Karpas-422 (cell line): Measurements from ENCODE around the gene KMT2D. TPM values are rescaled to one million over a fixed set of nuclear protein-coding genes. Genes with fewer than 3 reads are reported as not detected.

Experiments used
- DNase-seq: peaks from one replicate; pipeline ENCODE4 v3.0.0-alpha.2; 2015
- H2AFZ ChIP-seq: fragments of 200-600 bp; sonication (generic); 2 replicates; pipeline ENCODE4 v1.6.1; 2014; ENCODE audit warnings: antibody characterized with exemption, low read length, mixed read lengths
- H3K27ac ChIP-seq: fragments of 200-600 bp; sonication (generic); 2 replicates; pipeline ENCODE4 v1.5.1; 2014; ENCODE audit warnings: mild to moderate bottlenecking, low read length, moderate library complexity
- H3K27me3 ChIP-seq: fragments of 200-600 bp; sonication (generic); 2 replicates; pipeline ENCODE4 v1.6.1; 2014; ENCODE audit warnings: low read length, mixed read lengths
- H3K36me3 ChIP-seq: fragments of 200-600 bp; sonication (generic); 2 replicates; pipeline ENCODE4 v1.6.1; 2014; ENCODE audit warnings: low read length, mixed read lengths; ENCODE audit not compliant: insufficient read depth
- H3K4me1 ChIP-seq: fragments of 200-600 bp; sonication (generic); 2 replicates; pipeline ENCODE4 v1.6.1; 2014; ENCODE audit warnings: mild to moderate bottlenecking, low read length, mixed read lengths
- H3K4me2 ChIP-seq: fragments of 200-600 bp; sonication (generic); 2 replicates; pipeline ENCODE4 v1.6.1; 2014; ENCODE audit warnings: low read length, low read depth, mild to moderate bottlenecking; ENCODE audit not compliant: poor library complexity, severe bottlenecking
- H3K4me3 ChIP-seq: fragments of 200-600 bp; sonication (generic); 2 replicates; pipeline ENCODE4 v1.5.1; 2014; ENCODE audit warnings: mild to moderate bottlenecking, antibody characterized with exemption, low read length, mixed read lengths
- H3K79me2 ChIP-seq: fragments of 200-600 bp; sonication (generic); 2 replicates; pipeline ENCODE4 v1.6.1; 2014; ENCODE audit warnings: mild to moderate bottlenecking, low read length, mixed read lengths
- H3K9ac ChIP-seq: fragments of 200-600 bp; sonication (generic); 2 replicates; pipeline ENCODE4 v1.6.0; 2014; ENCODE audit warnings: low read length
- H3K9me2 ChIP-seq: fragments of 200-600 bp; sonication (generic), shearing (Covaris generic); replicated peaks from 2 replicates; pipeline ENCODE4 v1.6.0; 2014; ENCODE audit warnings: mild to moderate bottlenecking, low read length, moderate library complexity; ENCODE audit not compliant: insufficient read depth
- H3K9me3 ChIP-seq: fragments of 300-700, 200-600 bp; sonication (generic); 2 replicates; pipeline ENCODE4 v1.6.1; 2014; ENCODE audit warnings: low read length, mixed read lengths
- H4K20me1 ChIP-seq: fragments of 200-600 bp; sonication (generic); 2 replicates; pipeline ENCODE4 v1.6.1; 2014; ENCODE audit warnings: mild to moderate bottlenecking, antibody characterized with exemption, low read length, low read depth; ENCODE audit not compliant: insufficient read depth
- total RNA-seq: library from RNA; depleted of rRNA; stranded (reverse); fragments of >200 nt; shearing (Covaris generic); gene quantifications from 2 replicates; pipeline ENCODE4 v1.2.3, GENCODE V29; 2014; ENCODE audit warnings: low replicate concordance

The KMT2D gene
- total RNA-seq, 1 experiment from 2014 or later: 29.6 TPM

DNA sequence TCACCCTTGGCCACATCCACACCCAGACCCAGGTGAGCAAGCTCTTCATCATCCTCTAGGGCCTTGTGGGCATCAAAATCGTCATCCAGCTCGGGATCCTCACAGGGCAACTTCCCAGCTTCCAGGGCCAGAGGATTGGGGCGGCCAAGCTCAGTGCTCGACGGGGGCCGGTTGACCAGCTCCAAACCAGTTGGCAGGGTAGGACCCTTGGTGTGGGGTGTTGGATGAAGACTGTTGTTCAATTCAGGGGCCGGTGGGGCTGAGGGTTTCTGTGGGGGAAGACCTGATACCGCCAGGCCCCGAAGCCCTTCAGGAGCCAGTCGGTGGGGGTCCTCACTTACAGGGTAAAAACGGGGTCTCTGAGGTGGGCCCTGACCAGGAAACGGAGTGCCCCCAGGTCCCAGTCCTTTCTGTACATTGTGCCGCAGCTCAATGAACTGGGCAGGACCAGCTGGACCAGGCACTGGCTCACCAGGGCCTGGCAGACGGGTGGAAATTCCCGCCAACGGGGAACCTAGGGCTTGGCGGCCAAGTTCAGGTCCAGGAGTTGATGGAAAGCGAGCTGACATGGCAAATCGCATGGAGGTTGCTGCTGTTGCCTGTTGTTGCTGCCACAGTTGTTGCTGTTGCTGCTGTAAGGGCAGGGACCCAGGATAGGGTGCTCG, 22.2 kb downstream of the KMT2D start:
- no peaks in the 10 kb centered on the region for H3K9me3 ChIP-seq
- no peaks in the 10 kb centered on the region; the same call in 1 of the 2 replicates for H3K79me2 ChIP-seq
- H3K9me2 ChIP-seq: no peaks in the 10 kb centered on the region
- no peak overlapping the region for H3K9ac ChIP-seq
- no peak overlapping the region for H3K27ac ChIP-seq
- no peak for DNase-seq
- no peaks in the 10 kb centered on the region for H3K4me1 ChIP-seq
- no peaks in the 10 kb centered on the region for H3K27me3 ChIP-seq
- no peak overlapping the region for H2AFZ ChIP-seq
- no peak overlapping the region for H3K4me3 ChIP-seq
- H3K36me3 ChIP-seq: peaks cover 54% of the 10 kb centered on the region
- H4K20me1 ChIP-seq: peaks cover 4% of the 10 kb centered on the region; the same call in 1 of the 2 replicates
- no peak overlapping the region for H3K4me2 ChIP-seq

DNA sequence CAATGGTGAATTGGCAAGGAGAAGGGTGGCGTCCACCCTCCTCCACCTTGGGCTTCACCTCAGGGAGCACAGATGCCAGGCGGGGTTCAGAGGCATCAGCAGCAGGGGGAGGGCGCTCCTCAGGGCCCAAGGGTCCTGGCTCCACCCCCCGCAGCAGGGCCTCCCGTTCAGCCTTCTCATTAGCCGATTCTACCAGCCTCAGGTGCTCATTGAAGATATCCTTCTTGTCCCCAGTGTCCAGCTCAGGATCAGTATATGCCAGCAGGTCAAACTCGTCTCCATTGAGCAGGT, 22.7 kb downstream of the KMT2D start:
- Histone ChIP-seq H3K27ac (no peak overlapping the region), H3K9me3 (no peaks in the 10 kb centered on the region), H3K27me3 (no peaks in the 10 kb centered on the region), H3K79me2 (no peaks in the 10 kb centered on the region; the same call in 1 of the 2 replicates), H3K9ac (no peak overlapping the region), H3K4me3 (no peak overlapping the region), H3K9me2 (no peaks in the 10 kb centered on the region), H3K36me3 (peaks cover 50% of the 10 kb centered on the region), H3K4me1 (no peaks in the 10 kb centered on the region), H2AFZ (no peak overlapping the region), H4K20me1 (peaks cover 4% of the 10 kb centered on the region; the same call in 1 of the 2 replicates), H3K4me2 (no peak overlapping the region)
- DNase-seq: no peak

DNA sequence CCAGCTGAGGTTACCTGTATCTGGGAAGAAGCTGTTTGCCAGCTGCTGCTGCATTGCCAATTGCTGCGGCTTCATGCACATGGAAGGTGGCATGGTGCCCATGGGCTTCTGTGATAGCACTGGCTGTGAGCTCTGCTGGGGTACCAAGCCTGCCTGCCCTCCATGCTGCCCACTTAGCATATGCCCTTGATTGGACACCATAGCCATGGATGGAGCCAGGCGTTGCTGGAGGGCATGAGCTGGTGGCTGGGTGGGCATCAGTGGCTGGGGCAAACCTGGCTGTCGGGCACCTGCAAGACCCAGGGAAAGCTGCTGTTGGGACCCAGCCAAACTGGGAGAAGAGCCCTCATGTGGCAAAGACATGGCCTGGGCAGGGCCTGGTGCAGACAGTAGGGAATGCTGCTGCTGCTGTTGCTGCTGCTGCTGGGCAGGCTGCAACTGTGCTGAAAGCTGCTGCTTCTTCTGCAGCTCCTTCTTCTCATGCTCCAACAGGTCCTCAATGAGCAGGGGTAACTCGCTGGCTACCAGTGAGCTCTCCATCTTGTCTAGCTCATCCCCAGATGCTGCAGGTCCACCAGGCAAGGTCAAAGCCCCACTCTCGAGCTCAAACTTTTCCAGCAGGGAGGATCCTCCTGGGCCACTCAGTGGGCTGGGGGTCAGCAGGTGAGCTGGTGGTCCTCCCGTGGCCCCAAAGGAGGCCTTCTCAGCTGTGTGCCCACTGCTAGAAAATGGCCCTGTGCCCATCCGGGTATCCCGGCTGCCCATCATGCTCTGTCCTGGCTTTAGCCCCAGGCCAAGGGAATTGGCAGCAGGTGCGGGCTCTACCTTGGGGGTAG, 23.3 kb downstream of the KMT2D start:
- peaks cover 4% of the 10 kb centered on the region; the same call in 1 of the 2 replicates for H4K20me1 ChIP-seq
- no peak overlapping the region for H3K27ac ChIP-seq

DNA sequence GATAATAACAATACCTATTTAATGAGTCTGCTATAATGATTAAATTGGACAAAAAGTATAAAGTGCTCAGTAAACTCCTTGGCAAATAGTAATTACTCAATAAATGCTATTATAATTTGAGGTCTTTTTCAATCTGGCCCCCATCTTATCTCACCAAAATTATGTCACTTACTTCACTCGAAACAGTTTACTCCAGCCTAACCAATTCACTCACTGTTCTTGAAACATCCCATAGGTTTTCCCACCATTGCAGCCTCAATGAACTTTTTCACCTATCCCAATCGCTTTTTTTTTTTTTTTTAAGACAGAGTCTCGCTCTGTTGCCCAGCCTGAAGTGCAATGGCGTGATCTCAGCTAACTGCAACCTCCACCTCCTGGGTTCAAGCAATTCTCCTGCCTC, 24.6 kb downstream of the KMT2D start:
- no peak overlapping the region for H3K4me2 ChIP-seq
- no peaks in the 10 kb centered on the region; the same call in 1 of the 2 replicates for H3K79me2 ChIP-seq
- no peak overlapping the region for H3K27ac ChIP-seq
- no peak overlapping the region for H3K4me3 ChIP-seq
- DNase-seq: no peak
- H3K9me2 ChIP-seq: no peaks in the 10 kb centered on the region
- H3K4me1 ChIP-seq: no peaks in the 10 kb centered on the region
- H3K9me3 ChIP-seq: no peaks in the 10 kb centered on the region
- H2AFZ ChIP-seq: no peak overlapping the region
- H4K20me1 ChIP-seq: peaks cover 4% of the 10 kb centered on the region; the same call in 1 of the 2 replicates
- H3K9ac ChIP-seq: no peak overlapping the region
- no peaks in the 10 kb centered on the region for H3K27me3 ChIP-seq
- H3K36me3 ChIP-seq: peaks cover 46% of the 10 kb centered on the region

More for the DNA sequence above, 23.3 kb downstream of the KMT2D start:
- Histone ChIP-seq H3K9me3 (no peaks in the 10 kb centered on the region), H3K79me2 (no peaks in the 10 kb centered on the region; the same call in 1 of the 2 replicates), H3K36me3 (peaks cover 50% of the 10 kb centered on the region), H3K9ac (no peak overlapping the region), H3K9me2 (no peaks in the 10 kb centered on the region), H2AFZ (no peak overlapping the region), H3K4me3 (no peak overlapping the region), H3K27me3 (no peaks in the 10 kb centered on the region), H3K4me2 (no peak overlapping the region), H3K4me1 (no peaks in the 10 kb centered on the region)
- DNase-seq: no peak

DNA sequence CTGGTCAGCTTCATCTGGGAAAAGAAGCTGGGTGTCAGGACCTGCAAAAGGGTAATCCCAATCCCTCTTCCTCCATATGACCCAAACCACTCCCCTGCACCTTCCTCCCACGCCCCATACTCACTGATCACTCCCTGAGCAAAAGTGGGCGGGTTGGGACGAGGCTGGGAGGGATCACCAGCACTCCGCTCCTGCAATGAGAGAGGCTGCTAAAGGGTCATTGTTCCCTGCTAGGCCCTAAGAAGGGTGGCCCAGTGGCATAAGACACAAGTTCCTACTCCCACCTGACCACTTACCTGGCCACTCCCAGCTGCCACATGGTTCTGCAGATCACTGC, 26.3 kb downstream of the KMT2D start:
- Histone ChIP-seq H3K9me2 (no peaks in the 10 kb centered on the region), H3K36me3 (peaks cover 50% of the 10 kb centered on the region), H3K9ac (no peak overlapping the region), H2AFZ (no peak overlapping the region), H3K27ac (no peak overlapping the region), H3K4me2 (no peak overlapping the region), H3K4me1 (no peaks in the 10 kb centered on the region), H4K20me1 (peaks cover 4% of the 10 kb centered on the region; the same call in 1 of the 2 replicates), H3K4me3 (no peak overlapping the region), H3K27me3 (no peaks in the 10 kb centered on the region), H3K79me2 (no peaks in the 10 kb centered on the region; the same call in 1 of the 2 replicates), H3K9me3 (no peaks in the 10 kb centered on the region)
- DNase-seq: no peak

DNA sequence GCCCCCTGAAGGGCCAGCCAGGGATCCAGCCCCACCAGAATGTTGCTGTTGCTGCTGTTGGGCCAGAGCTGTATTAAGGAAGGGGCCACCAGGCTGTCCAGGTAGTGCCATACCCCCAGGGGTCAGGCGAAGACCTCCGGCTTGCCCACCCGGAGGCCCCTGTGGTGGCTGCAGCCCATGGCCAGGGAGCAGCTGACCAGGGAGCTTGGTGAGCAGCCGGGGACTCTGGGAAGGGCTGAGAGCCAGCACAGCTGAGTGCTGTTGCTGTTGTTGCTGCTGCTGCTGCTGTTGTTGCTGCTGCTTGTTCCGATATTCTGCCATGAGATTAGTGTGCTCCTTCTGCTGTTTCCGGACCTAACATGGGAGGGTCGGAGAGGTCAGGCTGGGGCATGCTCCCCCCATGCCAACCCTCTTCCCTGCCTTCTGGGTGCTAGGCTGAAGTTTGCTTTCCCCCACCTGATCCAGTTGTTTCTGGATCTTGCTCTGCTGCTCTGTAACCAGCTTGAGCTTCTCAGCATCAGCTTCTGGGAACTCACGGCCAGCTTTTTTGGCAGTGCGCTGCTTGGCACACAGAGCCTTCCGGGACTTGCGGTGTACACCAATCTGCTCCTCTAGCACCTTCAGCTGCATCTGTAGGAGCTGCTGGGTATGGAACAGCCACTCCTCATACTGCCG, 26.8 kb downstream of the KMT2D start:
- Histone ChIP-seq H3K27me3 (no peaks in the 10 kb centered on the region), H2AFZ (no peak overlapping the region), H4K20me1 (peaks cover 4% of the 10 kb centered on the region; the same call in 1 of the 2 replicates), H3K27ac (no peak overlapping the region), H3K9me2 (no peaks in the 10 kb centered on the region), H3K79me2 (no peaks in the 10 kb centered on the region), H3K4me3 (no peak overlapping the region), H3K4me2 (no peak overlapping the region), H3K9ac (no peak overlapping the region), H3K36me3 (peaks cover 50% of the 10 kb centered on the region), H3K4me1 (no peaks in the 10 kb centered on the region), H3K9me3 (no peaks in the 10 kb centered on the region)
- no peak for DNase-seq

DNA sequence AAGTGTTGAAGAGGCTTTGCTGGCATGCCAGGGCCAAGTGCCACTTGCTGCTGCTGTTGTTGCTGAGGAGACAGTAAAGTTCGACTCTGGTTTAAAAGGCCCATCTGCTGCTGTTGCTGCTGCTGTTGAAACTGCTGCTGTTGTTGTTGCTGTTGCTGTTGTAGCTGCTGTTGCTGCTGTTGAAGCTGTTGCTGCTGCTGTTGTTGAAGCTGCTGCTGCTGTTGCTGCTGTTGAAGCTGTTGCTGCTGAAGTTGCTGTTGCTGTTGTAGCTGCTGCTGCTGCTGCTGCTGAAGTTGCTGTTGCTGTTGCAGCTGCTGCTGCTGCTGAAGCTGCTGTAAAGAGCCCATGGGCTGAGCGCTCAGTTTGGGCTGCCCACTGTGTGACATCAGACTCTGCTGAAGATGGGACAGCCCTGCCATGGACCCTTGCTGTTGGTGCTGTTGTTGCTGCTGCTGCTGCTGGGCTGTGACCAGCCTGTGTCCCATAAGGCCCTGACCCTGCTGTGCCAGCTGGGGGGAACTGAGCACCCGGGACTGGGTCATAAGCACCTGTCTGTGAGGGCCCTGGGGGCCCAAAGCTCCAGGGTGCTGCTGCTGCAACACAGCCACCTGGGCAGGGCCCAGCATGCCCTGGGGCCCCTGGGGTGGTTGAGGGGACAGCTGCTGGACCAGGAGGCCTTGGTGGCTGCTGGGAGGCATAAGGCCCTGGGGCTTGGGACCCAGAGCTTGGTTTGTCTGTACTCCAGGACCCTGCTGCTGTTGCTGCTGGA, 27.7 kb downstream of the KMT2D start:
- Histone ChIP-seq H3K36me3 (peaks cover 49% of the 10 kb centered on the region), H3K9me2 (no peaks in the 10 kb centered on the region), H3K9ac (no peak overlapping the region), H3K27me3 (no peaks in the 10 kb centered on the region), H3K9me3 (no peaks in the 10 kb centered on the region), H2AFZ (no peak overlapping the region), H3K4me3 (no peak overlapping the region), H4K20me1 (peaks cover 4% of the 10 kb centered on the region; the same call in 1 of the 2 replicates), H3K4me1 (no peaks in the 10 kb centered on the region), H3K4me2 (no peak overlapping the region), H3K79me2 (no peaks in the 10 kb centered on the region), H3K27ac (no peak overlapping the region)
- no peak for DNase-seq
